ENCODE measurements around the gene CDH4.
A peak's percentile ranks its signal among the peaks of the same experiment; 100 is the strongest.

Gene CDH4

DNA sequence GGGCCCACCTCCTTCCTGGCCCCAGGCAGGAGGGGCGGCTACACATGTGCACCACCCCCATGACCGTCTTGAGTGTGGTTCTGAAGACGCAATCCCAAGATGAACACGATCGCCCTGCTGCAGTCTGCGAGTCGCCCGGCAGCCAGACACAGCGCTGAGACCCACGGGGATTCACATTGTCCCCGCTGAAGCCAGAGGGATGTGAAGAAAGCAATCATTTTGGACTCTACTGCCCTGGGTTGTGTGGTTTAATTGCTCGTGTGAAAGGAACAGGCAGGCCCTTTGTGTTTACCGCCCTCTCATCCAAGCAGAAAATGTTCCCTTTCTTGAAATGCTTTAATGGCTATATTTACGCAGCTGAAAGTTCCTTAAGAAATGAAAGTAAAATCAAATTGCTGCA lies 534.2 kb downstream of the CDH4 start:
- DNase-seq = no peak

DNA sequence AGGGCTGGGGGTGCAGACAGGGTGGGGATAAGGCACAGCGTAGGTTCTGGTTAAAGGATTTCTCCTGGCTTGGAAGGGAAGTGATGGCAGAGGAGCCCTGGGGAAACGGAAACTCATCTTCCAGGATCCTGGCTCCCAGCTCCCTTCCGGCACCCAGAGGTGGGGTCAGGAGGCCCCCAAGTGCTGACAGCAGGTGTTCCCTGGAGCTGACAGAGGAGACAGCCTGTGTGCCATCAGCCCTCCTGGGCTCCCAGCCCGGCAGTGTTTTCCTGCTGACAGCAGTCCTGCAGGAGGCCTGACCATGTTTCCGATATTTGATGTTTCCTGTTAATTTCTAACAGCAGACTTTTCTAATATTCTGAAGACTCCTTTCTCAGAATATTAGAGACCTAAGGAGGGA lies 536.3 kb downstream of the CDH4 start:
- DNase-seq = no peak

DNA sequence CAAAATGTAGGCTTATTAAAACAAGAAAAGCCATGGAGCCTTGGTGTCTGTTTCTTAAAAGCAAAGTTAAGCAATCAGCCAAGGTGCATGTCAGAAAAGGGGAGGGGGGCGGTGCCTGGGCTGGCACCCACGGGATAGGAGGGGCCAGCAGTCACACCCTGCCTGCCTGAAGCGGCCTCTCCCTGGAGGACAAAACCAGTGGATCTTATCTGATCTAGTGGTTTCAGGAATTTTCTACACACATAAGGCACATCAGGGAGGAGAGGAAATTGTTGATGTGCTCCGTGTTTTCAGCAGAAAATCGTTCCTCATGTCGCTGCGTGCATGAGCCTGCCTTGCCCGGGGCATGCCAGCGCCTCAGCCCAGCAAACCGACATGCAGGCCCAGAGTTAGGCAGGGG lies 537.3 kb downstream of the CDH4 start:
- no peak for DNase-seq

DNA sequence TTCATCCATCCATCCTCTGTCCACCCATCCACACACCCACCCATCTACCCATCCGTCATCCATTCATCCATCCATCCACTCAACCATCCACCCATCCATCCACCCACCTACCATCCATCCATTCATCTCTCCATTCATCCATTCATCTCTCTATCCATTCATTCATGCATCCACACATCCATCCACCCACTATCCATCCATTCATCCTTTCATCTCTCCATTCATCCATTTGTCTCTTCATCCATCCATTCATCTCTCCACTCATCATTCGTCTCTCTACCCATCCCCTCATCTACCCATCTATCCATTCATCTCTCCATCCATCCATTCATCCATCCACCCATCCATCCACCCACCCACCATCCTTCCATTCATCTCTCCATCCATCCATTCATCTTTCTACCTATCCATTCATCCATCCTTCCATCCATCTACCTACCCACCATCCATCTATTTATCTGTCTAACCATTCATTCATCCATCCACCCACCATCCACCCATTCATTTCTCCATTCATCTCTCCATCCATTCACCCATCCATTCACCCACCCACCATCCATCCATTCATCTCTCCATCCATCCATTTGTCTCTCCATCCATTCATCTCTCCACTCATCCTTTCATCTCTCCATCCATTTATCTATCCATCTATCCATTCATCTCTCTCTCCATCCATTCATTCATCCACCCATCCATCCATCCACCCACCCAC lies 538.2 kb downstream of the CDH4 start:
- DNase-seq = no peak

- DNase-seq = no peak
Measured at GRCh38 chr20:61791995-61792394, 539.9 kb downstream of the CDH4 start.

GRCh38 chr20:61795669-61796630 lies 543.9 kb downstream of the CDH4 start:
- no peak for DNase-seq

GRCh38 chr20:61796738-61797137 lies 544.7 kb downstream of the CDH4 start:
- no peak for DNase-seq

GRCh38 chr20:61797200-61797599 lies 545.1 kb downstream of the CDH4 start:
- no peak for DNase-seq

DNA sequence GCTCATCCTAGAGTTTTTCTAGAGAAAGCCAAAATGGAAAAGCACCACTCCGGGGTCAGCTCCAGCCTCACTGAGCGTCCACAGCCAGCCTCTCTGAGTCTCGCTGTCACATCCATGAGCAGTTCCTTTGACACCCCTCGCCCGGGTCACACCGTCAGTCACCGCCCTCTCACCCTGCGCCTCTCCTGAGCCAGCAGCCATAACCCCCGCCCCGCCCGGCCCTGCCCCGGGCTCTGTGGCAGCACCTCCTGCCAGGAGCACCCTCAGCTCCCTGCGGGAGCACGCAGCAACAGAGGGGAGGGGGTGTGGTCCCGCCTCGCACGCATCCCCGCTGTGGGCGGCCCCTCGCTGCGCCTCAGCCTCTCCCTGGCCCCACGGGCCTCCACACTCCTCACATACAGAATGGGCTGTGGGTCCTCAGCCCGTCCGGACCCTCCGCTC lies 545.9 kb downstream of the CDH4 start:
- DNase-seq = no peak

DNA sequence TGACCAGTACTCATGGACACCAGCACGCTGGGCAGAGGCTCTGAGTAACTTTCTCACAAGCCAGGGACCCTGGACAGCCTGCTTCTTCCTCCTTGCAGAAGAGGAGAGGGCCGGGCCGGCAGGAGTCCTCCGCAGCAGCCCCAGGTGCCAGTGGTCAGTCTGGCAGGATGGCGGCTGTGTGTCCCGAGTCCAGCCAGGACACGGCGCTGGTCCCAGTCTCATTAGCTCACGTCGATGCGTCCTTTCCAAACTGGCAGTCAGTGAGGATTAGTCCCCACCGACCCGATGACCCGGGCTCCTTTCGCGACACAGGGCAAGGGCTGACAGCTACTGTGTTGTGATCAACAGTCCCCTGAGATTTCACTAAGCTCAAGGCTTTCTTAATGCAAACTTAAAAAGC lies 546.6 kb downstream of the CDH4 start:
- DNase-seq = no peak

DNA sequence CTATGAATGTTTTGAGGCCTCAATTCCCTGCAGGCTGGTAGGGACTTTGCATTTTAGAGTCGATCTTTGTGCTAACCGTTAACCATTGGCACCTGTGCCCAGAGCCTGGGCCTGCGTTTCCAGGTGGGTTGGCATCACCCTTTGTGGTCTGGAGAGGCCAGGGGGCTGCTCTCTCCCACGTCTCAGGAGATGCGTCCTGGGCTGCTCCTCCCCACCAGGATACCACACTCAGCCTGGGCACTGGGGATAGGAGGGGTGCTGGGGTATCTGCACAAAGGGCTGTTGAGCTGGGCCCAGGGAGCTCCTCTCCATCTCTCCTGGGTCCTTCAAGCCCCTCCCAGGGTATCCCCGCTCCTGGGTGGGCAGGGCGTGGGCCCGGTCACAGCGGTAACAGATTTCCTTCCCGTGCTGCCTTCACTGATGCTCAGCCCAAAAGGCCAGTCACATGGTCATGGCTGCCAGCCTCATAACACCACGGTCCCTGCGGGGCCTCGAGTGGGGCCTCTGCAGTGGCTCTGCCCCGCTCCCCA lies 547.4 kb downstream of the CDH4 start:
- no peak for DNase-seq

DNA sequence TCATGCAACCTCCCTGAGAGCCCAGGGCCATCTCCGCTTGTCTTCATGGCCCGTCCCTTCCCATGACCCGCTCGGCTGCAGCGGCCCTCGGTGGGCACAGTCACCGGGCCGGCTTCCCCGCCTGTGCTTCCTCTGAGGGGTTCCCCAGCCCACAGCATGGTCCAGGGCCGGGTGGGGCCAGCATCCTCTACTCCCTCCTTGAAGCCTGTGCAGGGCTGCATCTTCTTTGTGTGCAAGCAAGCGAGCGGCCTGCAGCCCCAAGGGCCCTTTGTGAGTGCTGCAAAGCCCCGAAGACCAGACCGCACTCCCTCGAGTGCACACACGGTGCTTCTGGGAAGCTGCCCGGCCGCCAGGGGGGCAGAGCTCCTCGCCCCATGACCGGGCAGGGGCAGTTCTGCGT lies 547.9 kb downstream of the CDH4 start:
- DNase-seq = no peak

GRCh38 chr20:61800359-61801064 lies 548.5 kb downstream of the CDH4 start:
- no peak for DNase-seq

GRCh38 chr20:61801065-61801360 lies 549.0 kb downstream of the CDH4 start:
- no peak for DNase-seq

DNA sequence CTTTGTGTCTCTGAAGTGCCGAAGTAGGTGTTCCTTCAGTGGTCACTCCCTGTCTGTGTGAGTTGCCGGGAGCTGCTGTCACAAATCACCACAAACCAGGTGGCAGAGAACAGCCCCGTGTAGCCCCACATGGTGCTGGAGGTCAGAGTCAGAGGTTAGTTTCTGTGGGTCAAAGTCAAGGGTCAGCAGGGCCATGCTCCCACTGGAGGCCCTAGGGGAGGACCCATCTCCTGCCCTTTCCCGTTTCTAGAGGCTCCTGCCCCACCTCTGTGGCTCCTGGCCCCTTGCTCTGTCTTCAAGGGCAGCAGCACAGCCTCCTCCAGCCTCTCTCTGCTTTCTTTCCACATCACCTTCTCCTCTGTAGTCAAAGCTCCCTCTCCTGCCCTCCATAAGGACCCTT lies 549.4 kb downstream of the CDH4 start:
- DNase-seq = no peak

DNA sequence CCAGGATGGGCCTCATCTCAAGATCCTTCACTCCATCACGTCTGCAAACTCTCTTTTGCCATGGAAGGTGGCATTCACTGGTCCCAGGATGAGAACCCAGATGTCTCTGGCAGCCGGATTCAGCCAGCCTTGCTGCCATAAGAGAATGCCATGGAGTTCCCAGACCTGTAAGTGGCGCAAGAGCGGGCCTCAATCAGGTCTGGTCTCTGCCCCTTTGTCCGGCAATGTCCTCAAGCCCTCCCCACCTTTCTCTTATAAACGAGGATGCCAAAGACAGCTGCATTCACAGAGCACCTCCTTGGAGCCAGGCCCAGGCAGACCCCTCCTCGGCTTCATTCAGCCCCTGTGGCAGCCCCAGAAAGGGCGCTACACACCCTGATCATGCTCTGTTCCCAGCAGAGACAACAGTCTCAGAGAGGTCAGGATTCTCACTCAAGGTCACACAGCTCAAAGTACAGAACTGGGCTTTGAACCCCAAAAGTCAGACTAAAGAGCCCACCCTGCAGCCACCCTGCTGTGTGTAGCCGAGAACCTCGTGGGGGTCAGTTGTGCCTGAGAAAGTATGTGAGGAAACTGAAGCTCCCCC lies 549.9 kb downstream of the CDH4 start:
- no peak for DNase-seq

DNA sequence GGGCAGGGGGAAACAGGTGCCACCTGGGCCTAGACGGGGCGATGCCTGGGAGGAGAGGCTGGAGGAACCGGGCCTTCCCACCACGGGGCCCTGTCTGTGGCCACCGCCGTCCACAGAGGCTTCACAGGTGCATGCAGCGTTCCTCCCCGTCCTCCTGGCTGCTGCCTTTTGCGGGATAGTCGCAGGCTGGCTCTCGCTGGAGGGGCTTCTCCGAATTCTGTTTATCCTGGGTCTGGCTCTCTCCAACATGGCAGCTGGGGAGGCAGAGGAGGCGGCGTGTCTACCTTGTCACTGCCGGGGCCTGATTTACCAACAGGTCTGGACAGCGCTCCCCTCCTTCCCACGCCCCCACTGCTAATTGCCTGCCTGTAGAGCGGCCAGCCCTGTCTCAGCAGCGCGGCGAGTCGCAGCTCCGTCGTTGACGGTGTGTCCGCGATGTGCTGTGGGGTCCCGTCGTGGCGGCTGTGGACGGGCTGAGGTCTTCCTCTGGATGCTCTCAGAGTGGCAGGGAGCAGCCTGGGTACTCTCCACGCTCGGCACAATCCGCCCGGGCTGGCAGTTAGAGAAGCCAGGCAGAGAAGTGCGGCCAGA lies 550.8 kb downstream of the CDH4 start:
- DNase-seq = no peak

GRCh38 chr20:61803416-61803914 lies 551.4 kb downstream of the CDH4 start:
- peak; percentile 2 for DNase-seq

DNA sequence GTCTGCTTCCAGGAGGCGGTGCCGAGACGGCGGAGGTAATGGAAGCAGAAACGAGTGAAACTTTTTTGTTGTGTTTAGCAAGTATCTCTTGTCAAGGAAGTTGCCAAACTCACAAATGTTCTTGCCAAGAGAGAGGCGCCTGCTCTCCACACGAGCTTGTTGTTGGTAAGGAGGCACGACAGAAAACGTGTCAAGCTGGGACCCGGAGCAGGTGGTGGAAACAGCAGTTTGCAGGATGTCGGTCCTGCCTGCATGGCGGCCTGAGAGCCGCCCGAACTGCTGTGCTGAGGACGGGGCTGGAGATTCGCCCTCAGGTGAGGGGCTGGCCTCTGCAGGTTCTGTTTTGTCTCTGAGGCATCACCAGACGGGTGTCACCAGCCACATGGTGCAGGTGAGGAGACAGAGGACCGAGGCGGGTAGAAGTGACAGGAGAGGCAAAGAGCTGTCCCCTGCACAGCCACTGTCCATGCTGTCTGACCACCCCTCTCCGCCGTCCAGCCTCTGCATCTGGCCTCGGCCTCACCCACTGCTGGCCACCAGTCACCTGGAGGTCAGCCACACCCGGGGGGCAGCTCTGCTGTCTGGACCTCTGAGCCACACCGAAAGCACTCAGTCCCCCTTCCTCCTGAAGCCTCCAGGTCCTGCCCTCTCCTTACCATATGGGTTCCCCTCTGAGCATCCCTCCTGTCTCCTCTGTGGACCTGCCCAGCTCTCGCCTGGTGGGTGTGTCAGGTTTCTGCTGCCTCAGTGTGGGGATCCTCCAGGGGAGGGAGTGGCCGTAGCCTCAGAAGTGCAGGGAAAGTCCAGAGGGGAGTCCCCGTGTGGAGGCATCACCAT lies 552.1 kb downstream of the CDH4 start:
- DNase-seq = no peak

DNA sequence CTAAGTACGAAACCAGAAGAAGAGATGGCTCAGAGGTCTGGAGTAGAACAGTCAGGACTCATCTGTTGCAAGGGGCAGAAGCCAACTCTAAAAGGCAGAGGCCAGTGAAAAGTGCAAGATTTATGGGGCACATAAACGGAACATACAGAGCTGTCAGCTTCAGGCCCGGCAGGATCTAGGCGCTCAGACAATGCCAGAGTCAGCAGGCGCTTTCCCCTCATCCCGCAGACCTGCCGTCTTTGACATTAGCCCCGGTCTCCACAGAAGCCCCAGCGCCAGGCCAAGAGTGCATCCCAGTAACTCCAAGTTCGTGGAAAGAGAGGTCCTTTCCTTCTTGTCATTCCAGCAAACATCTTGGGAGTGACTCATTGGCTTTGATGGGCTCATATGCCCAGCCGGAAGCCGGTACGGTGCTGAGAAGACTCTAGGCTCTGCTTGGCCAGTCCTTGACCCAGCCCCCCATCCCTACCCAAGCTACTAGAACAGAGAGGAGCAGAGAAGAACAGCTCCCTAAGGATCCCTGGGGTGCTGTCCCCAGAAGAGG lies 552.8 kb downstream of the CDH4 start:
- DNase-seq = no peak

GRCh38 chr20:61805365-61805764 lies 553.3 kb downstream of the CDH4 start:
- DNase-seq = no peak

Measured in fibroblast of skin of right quadriceps (primary cell).